Stimulated activated CD4-positive, alpha-beta T cell treated with anti-CD3 and anti-CD28 coated beads, Interleukin-1b, Interleukin-23, amount 100 ng/mL, for 48 hours (primary cell): Measurements from ENCODE around the gene FAF2.
"Not testable (repeated sequence)": the region's sequence is repeated elsewhere in the genome, so short reads cannot be mapped to it uniquely, and the experiment has no call there.

Experiments used
- DNase-seq: peaks from one replicate; pipeline ENCODE4 v3.0.0-alpha.2; 2020

FAF2 gene

DNA sequence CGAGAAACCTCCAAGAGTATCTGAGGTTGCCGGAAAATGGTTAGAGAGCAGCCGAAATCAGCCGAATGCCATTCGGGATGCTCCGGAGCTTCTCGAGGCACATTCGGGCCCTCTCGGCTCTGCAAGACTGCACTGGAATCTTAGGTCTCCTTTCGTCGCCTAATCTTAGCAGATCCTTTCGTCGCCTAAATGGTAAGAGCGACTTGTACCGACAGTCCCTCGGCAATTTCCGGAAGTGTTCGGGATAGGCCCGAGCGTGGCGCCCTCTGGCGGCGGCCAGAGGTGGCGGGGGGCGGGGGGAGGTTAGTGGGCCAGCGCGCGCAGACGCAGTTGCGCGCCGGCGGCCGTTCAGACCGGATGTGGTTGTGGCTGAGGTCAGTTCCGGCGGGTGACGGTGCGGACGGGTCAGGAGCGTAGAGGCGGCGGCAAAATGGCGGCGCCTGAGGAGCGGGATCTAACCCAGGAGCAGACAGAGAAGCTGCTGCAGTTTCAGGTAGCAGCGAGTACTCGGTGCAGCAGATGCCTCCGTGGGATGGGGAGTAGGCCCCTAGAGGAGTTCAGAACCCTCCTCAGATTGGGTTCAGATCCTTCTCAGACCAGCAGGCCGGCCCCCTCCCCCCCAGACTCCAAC is at the start of gene FAF2:
FAF2 (plus strand) TSS at position 408 of the 631 bp plus-strand sequence; CDS start at position 431, 23 bp downstream.
- peak; percentile 98 for DNase-seq

DNA sequence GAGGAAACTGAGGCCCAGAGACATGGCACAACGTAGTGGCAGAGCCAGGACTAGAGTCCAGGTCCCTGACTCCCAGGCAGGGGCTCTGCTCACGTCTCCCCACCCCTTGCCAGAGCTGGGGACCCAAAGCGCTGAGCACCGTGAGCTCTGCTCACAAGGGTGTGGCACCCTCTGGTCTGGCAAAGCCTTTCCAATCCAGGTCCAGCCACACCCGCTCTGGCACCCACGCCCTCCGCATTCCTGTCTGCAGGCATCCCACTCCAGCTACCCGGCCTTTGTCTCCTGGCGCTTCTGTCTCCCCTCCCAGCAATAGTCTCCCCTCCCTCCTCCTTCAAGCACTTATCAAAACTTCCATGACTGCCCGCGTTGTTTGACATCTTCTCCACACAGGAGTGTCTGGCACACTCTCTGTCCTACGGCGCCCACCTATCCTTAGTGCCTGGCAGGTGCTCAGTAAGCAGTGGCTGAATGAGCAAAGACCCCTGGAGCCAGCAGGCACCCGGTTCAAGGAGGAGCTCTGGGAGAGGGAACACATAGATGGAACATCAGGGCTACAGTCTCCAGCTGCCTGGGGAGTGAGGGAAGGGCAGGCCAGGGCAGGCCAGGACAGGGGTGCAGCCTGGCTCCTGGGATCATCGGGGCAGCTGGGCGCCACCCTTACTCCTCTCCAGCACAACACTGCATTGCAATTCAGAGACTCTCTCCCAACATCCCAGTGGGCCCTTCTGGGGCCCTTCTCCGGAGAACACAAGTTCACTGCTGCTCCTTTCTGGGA is 47.6 kb upstream of the FAF2 start:
- no peak for DNase-seq

GRCh38 chr5:176401281-176402205 is 46.6 kb upstream of the FAF2 start:
- no peak for DNase-seq

GRCh38 chr5:176405656-176406435 is 42.3 kb upstream of the FAF2 start:
- DNase-seq: no peak

GRCh38 chr5:176406436-176407052 is 41.6 kb upstream of the FAF2 start:
- no peak for DNase-seq

GRCh38 chr5:176407456-176408251 is 40.5 kb upstream of the FAF2 start:
- DNase-seq: no peak

- not testable (repeated sequence) for DNase-seq
Measured at GRCh38 chr5:176408252-176408573, 40.0 kb upstream of the FAF2 start.

DNA sequence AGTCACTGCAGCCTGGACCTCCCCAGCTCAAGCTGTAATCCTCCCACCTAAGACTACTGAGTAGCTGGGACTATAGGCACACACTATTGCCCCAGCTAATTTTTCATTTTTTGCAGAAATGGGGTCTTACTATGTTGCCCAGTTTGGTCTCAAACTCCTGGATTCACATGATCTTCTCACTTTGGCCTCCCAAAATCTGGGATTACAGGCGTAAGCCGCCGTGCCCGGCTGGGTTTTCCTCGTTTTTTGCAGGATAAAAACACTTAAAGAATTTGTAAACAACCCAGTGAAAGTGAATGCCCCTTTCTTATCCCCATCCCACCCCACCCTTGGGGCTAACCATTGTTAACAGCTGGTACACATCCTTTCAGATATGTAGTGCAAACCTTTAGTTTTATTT is 39.6 kb upstream of the FAF2 start:
- no peak for DNase-seq

- DNase-seq: no peak
Measured at GRCh38 chr5:176409765-176410164, 38.4 kb upstream of the FAF2 start.

DNA sequence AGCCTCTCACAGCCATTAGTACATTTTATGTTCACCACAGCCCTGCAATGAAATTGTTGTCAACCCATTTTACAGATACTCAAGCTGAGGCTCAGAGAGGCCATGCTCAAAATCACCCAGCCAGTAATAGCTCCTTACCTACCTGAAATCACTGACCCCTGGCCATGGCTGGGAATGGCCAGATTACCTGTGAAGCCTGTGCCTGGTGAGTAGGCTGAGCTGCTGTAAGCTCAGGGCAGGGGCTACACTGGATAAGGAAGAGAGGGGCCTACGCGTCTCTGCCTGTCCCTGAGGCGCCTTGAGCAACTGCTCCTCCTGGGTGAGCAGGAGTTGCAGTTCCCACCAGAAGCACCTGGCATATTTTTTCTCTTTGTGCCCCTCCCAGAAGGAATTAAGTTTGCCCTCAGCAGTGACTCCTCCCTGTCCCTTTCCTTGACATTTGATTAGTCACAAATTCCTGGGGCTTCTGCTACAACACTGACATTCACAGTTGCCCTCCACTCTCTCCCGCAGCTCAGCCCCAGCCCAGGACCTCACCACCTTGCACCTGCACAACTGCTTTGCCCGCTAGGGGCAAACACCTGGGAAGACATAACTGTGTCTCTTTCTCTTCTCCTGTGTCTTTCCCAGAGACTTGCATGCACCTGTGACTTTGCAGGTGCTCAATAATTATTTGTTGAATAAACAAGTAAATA is 37.6 kb upstream of the FAF2 start:
- no peak for DNase-seq

DNA sequence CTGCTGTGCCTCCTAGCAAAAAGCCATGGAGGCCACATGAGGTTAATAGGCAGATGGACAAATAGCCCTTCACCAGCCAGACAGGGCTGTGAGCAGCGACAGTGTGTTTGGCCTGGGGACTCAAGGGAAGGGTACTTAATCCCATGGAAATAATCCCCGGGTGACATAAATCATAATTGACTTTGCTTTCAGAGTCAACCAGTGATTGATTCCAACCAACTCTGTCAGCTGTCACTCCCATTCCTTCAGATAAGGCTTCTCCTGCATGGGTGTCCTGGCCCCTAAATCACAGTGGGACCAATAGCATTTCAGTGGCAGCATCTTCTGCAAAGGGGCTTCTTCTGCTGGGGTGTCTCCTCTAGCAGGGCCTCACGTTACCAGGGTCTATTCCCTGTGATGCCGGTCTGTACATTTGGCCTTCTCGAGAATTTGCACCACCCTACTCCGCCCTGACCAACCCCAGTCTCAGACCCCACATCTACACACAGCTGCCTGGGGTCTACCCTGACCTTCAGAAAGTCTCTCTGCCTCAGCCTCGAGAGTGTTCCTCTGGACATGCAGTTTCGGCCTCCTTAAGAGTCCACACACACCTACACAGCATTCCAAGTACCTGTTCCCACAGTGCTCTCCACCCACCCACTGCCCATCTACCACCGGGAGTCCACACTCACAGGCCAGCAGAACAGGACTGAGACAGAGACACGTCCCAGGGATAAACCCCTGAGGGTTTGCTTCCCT is 35.5 kb upstream of the FAF2 start:
- DNase-seq: no peak

GRCh38 chr5:176413255-176413565 is 35.0 kb upstream of the FAF2 start:
- DNase-seq: no peak

- DNase-seq: no peak
Measured at GRCh38 chr5:176413709-176414191, 34.4 kb upstream of the FAF2 start.

DNA sequence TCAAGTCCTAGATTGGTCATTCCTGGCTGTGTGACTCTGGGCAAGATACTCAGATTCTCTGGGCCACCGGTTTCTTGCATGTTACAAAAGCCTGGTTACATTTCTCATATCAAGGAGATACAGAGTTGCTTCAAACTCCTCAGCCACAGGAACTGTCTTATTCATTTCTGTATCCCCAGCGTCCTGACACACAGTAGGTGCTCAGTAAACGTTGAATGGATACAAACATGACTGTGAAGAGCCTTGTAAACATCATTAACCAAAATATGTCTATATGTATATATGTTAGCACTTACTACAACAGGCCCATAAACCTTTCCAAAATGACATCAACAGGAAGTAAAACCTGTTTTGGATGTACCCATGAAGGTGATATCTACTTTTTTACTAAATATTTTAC is 33.5 kb upstream of the FAF2 start:
- DNase-seq: no peak

GRCh38 chr5:176415240-176415951 is 32.8 kb upstream of the FAF2 start:
- DNase-seq: no peak

DNA sequence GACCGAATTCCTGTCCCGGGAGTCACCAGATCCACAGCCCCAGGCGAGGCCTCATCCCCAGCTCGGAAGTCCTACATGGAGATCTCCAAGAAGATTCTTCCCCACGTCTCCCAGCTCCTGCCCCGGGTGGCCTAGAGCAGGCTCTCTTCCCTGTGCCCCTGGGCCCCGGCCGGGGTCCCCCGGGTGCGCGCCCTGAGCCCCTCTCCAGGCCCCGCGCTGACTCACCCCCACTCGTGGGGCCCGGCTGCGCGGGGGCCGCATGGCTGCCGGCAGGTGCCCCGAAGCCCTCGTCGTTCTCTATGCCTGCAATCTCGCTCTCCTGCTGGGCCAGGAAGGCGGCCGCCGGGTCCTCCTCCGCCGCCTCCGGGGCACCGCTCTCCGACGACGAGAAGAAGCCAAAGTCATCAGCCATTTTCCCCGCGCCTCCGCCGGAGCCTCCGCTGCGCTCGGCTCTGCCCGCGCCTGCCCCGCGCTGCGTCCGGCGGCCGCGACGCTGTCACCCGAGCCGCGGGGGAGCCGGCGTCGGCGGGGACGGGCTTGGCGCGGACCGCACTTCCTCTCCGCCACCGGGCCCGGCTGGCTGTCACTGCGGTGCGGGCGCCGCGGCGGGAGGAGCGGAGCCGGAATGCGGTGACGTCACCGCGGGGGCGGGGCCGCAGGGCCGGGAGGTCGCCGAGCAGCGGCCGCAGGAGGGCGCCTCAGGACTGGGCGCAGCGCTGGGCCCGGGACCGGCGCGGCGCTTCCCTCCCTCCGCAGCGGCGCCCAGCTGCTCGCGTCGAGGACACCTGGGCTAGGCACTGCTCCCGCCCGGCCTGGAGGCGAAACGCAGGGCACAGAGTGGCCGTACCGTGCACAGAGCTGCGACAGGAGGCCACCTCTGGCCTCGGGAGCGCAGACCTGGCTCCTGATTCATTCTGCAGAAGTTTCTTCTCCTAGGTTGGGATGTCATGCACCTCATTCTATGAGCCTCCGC is 31.9 kb upstream of the FAF2 start, which contains the start of gene CLTB:
CLTB (minus strand) TSS at position 588 of the 973 bp plus-strand sequence; CDS start at position 412, 176 bp downstream.
- DNase-seq: peak; percentile 85

GRCh38 chr5:176416965-176417364 is 31.2 kb upstream of the FAF2 start:
- DNase-seq: no peak

DNA sequence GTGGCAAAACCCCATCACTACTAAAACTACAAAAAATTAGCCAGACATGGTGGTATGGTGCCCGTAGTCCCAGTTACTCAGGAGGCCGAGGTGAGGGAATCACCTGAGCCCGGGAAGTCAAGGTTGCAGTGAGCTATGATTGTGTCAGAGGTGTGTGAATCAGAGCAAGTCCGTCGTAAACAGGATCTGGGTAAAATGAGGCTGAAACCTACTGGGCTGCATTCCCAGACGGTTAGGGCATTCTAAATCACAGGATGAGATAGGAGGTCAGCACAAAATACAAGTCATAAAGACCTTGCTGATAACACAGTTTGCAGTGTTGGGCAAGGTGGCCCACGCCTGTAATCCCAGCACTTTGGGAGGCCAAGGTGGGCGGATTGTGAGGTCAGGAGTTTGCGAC is 29.9 kb upstream of the FAF2 start:
- DNase-seq: no peak
